ENCODE measurements around the gene KLHL2. TPM values are rescaled to one million over a fixed set of nuclear protein-coding genes. Genes with fewer than 3 reads are reported as not detected.
A peak's percentile ranks its signal among the peaks of the same experiment; 100 is the strongest.
"Not testable (repeated sequence)": the region's sequence is repeated elsewhere in the genome, so short reads cannot be mapped to it uniquely, and the experiment has no call there.

KLHL2 gene, protein sequence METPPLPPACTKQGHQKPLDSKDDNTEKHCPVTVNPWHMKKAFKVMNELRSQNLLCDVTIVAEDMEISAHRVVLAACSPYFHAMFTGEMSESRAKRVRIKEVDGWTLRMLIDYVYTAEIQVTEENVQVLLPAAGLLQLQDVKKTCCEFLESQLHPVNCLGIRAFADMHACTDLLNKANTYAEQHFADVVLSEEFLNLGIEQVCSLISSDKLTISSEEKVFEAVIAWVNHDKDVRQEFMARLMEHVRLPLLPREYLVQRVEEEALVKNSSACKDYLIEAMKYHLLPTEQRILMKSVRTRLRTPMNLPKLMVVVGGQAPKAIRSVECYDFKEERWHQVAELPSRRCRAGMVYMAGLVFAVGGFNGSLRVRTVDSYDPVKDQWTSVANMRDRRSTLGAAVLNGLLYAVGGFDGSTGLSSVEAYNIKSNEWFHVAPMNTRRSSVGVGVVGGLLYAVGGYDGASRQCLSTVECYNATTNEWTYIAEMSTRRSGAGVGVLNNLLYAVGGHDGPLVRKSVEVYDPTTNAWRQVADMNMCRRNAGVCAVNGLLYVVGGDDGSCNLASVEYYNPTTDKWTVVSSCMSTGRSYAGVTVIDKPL
- 10 to 100 TPM; 25.4 to 27.3 TPM for total RNA-seq

DNA sequence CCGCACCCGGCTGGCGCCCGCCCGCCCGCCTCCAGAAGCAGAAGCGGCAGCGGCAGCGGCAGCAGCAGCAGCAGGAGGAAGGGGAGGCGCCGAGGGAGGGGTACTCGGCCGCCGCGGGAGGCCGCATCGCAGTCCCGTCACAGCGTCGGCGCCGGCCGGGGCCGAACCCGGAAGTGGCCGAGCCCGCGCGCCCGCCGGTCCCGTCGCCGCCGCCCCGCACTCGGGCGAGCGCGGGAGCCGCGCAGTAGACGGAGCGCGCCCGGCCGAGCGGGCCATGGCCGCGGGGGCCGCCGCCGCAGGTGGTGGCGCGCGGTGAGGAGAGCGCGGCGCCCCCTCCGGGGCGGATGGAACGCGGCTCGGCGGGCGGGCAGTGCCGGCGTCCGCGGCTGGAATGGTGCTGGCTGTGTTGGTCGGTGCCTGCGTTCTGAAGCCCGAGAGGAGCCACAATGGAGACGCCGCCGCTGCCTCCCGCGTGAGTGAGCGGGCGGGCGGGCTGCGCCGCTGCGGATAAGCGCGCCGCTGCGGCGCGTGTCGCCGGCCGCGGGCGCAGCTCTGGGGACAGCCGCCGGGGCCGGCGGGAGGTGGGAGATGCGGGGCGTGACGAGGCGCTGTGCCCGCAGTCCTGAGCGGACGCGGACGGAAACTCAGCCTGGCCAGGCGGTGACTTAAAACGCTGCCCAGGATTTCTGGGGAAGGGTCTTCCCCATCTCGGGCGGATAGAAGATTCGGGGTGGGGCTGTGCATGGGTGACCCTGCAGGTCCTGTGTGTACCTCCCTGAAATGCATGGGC is at the start of gene KLHL2:
TSS of gene KLHL2 (plus strand) at position 131 of the 790 bp plus-strand sequence. CDS start at position 447, 316 bp downstream.
- H3K4me3 Mint-ChIP-seq, result peak within 1 kb of the TSS; percentile 90
- peaks cover 43% of the 10 kb centered on the region for H3K4me1 Mint-ChIP-seq
- ATAC-seq (replicated peaks), result peak; percentile 70
- H3K27ac Mint-ChIP-seq, result peak within 1 kb of the TSS; percentile 91
- H3K9me3 Mint-ChIP-seq, result no peaks in the 10 kb centered on the region
- H3K36me3 Mint-ChIP-seq (ENCODE audit: low read depth), result no peaks in the 10 kb centered on the region
- H3K27me3 Mint-ChIP-seq, result no peaks in the 10 kb centered on the region

DNA sequence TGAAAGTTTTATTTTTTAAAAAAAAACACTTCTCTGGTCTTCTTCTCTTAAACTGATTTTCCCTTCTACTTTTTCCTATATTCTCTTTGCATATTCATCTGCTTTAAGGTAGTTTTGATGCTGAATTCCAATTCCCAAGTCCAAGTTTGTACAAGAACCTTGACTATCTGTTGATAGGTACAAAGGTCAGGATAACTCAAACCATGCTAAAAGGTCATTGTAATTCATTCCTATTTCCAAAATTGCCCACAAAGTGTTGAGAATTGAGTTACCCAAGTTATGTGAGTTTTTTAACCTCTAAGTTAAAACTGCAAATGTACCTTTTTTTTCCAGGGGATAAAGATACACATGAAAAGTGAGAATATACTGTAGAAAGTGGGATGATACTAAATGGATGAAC is 48.6 kb upstream of the KLHL2 start:
- Mint-ChIP-seq H3K36me3 (ENCODE audit: low read depth) (no peaks in the 10 kb centered on the region), H3K9me3 (no peaks in the 10 kb centered on the region), H3K27ac (no peak overlapping the region), H3K4me1 (no peaks in the 10 kb centered on the region), H3K4me3 (no peak overlapping the region), H3K27me3 (peaks cover 28% of the 10 kb centered on the region)
- no peak for ATAC-seq (replicated peaks)

DNA sequence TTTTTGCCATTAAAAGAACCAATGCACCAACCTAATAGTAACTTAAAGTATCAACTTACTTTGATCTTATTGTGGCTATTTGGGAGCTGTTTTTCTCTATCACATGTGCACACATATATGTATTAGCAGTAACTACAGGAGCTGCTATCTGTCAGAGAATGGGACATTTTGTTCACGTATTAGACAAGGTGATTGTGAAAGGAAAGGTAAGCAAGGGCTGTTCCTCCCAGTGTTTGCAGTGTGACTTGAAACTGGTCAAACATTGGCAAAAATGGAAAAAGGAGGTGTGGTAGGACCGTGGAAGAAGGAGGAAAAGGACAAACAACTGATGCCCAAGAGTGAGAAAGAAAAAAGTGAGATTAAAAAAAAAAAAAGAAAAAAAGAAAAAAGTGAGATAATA is 43.1 kb upstream of the KLHL2 start:
- Mint-ChIP-seq H3K27ac (no peak overlapping the region), H3K4me3 (no peak overlapping the region), H3K4me1 (no peaks in the 10 kb centered on the region), H3K36me3 (ENCODE audit: low read depth) (no peaks in the 10 kb centered on the region), H3K27me3 (peaks cover 16% of the 10 kb centered on the region), H3K9me3 (peaks cover 6% of the 10 kb centered on the region)
- ATAC-seq (replicated peaks), result no peak

DNA sequence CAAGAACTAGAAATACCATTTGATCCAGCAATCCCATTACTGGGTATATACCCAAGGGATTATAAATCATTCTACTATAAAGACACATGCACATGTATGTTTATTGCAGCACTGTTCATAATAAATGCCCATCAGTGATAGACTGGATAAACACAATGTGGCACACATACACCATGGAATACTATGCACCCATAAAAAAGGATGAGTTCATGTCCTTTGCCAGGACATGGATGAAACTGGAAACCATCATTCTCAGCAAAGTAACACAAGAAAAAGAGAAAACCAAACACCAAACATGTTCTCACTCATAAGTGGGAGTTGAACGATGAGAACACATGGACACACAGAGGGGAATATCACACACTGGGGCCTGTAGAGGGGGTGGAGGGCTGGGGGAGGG is 40.5 kb upstream of the KLHL2 start:
- not testable (repeated sequence) for H3K27ac Mint-ChIP-seq; H3K36me3 Mint-ChIP-seq (ENCODE audit: low read depth); H3K4me3 Mint-ChIP-seq; ATAC-seq (replicated peaks); H3K4me1 Mint-ChIP-seq; H3K9me3 Mint-ChIP-seq
- H3K27me3 Mint-ChIP-seq, result peaks cover 13% of the 10 kb centered on the region

DNA sequence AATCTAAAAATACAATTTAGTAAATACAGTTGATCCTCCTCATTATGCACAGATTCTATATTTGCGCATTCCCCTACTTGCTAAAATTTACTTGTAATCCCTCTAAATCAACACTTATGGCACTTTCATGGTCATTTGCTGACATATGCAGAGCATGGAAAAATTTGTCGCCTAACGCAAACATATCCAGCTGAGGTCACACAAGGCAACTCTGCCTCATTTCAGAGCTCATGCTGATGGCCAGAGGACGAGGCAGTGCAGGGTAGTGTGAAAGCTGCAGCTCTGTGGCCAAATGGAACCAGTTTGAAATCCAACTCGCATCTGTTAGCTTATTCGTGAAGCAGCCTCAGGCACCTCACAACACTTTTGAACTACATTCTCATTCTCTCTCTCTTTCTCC is 39.7 kb upstream of the KLHL2 start:
- peaks cover 13% of the 10 kb centered on the region for H3K27me3 Mint-ChIP-seq
- peaks cover 6% of the 10 kb centered on the region for H3K9me3 Mint-ChIP-seq
- ATAC-seq (replicated peaks), result no peak
- H3K4me3 Mint-ChIP-seq, result no peak overlapping the region
- no peaks in the 10 kb centered on the region for H3K4me1 Mint-ChIP-seq
- no peaks in the 10 kb centered on the region for H3K36me3 Mint-ChIP-seq (ENCODE audit: low read depth)
- no peak overlapping the region for H3K27ac Mint-ChIP-seq

DNA sequence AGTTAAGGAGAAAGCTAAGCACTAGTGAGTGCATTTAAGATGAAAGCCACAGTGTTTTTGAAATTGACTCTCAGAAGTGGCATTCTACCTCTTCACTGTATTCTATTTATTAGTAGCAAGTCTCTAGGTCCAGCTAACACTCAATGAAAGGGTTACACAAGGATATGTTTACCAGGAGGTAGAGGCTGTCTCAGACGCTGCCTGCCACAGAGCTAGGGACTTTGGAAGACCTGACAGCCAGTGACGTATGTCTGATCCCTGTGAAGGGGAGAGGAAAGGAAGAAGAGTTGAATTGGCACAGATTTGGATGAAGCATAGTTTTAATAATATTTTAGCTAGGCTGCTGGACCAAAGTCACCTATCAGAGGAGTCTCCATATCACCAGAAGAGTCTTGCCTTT is 36.5 kb upstream of the KLHL2 start:
- Mint-ChIP-seq H3K9me3 (peaks cover 6% of the 10 kb centered on the region), H3K4me3 (no peak overlapping the region), H3K36me3 (ENCODE audit: low read depth) (no peaks in the 10 kb centered on the region), H3K27ac (no peak overlapping the region), H3K4me1 (no peaks in the 10 kb centered on the region), H3K27me3 (peaks cover 6% of the 10 kb centered on the region)
- ATAC-seq (replicated peaks), result no peak

DNA sequence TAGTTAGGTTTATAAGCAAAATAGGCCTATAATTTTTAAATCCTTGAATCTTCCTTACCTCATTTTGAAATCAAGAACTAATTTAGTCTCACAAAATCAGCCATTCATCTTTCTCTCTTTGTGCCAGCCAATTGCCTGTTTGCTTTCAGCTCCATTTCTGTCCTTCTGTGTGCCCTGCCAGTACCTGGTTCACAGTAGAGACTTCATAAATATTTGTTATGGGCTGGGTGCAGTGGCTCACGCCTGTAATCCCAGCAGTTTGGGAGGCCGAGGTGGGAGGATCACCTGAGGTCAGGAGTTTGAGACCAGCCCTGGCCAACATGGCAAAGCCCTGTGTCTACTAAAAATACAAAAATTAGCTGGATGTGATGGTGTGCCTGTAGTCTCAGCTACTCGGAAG is 31.9 kb upstream of the KLHL2 start:
- not testable (repeated sequence) for H3K9me3 Mint-ChIP-seq; H3K27me3 Mint-ChIP-seq; ATAC-seq (replicated peaks); H3K4me3 Mint-ChIP-seq; H3K36me3 Mint-ChIP-seq (ENCODE audit: low read depth); H3K4me1 Mint-ChIP-seq; H3K27ac Mint-ChIP-seq

DNA sequence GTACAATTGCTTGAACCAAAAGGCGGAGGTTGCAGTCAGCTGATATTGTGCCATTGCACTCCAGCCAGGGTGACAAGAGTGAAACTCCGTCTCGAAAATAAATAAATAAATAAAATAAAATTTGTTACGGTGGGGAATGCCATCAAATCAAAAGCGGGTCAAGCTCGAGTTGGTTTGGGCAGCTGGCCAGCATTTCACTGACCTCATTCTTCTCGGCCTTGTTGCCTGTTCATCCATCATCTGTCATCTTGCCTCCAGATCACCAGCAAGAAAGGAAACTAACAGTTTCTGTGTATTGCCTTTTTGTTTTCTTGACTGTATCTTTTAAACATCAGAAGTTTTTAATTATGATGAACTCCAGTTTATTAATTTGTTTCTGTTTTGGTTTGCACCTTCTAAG is 31.5 kb upstream of the KLHL2 start:
- Mint-ChIP-seq H3K4me1 (no peaks in the 10 kb centered on the region), H3K36me3 (ENCODE audit: low read depth) (no peaks in the 10 kb centered on the region), H3K4me3 (no peak overlapping the region), H3K9me3 (no peaks in the 10 kb centered on the region), H3K27ac (no peak overlapping the region), H3K27me3 (peaks cover 3% of the 10 kb centered on the region)
- no peak for ATAC-seq (replicated peaks)

DNA sequence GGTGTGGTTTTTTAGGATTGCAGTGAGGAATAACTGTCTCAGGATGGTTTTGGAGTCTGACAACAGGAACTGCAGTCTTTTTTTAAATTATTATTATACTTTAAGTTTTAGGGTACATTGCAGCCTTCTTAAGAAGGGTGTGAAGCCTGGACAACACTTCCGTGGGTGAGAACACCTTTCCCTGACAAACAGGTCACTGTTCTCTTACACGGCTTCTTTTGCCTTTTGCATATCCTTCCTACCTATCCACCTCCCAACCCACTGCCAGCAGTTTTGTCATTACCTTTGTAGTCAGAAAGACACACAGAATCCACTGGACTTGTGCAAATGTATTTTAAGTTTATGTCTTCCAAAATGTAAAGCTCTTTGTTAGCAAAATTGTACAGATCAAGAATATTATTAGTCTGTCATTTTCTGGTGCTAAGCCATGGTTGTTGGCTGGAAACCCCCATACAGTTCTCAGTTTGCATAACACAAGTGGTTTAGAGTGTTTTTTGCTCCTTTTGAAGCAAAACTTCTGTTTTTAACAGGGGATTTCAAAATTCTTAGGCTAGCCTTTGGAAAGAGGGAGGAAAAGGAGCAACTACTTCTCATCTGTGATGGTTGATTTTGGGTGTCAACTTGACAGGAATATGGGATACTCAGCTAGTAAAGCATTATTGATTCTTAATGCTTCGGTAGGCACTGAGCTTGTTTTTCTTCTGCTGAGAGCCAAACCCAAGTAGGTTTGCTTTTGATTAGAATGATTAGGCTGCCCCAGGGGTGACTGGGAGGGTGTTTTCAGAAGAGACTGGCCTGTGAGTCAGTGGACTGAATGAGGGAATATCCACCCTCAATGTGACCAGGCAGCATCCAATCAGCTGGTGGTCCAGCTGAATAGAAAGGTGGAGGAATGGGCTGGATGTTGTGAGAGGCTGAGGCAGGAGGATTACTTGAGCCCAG is 29.4 kb upstream of the KLHL2 start:
- Mint-ChIP-seq H3K9me3 (no peaks in the 10 kb centered on the region), H3K4me1 (no peaks in the 10 kb centered on the region), H3K27me3 (peaks cover 6% of the 10 kb centered on the region), H3K27ac (peak overlapping the region; percentile 33), H3K4me3 (no peak overlapping the region), H3K36me3 (ENCODE audit: low read depth) (no peaks in the 10 kb centered on the region)
- no peak for ATAC-seq (replicated peaks)

DNA sequence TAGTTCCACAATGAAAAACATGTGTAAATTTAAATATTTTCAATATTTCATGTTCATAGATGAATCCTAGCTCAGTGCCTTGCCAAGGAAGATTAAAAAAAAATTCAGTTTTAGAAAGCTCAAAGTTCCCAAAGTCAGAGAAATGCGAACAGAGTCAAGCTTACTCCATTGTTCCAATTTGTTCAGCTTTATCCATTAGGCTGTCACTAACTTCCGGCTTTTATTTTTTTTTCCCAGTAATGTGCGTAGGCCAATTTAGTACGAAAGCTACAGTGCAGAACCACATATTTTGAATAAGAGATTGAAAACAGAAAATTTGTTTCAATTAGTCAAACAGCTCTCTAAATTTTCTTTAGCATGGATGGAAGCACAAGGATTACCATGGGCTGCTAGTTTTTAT is 23.1 kb upstream of the KLHL2 start:
- no peak for ATAC-seq (replicated peaks)
- H3K4me1 Mint-ChIP-seq, result no peaks in the 10 kb centered on the region
- no peak overlapping the region for H3K27ac Mint-ChIP-seq
- peaks cover 5% of the 10 kb centered on the region for H3K9me3 Mint-ChIP-seq
- H3K27me3 Mint-ChIP-seq, result peaks cover 10% of the 10 kb centered on the region
- no peaks in the 10 kb centered on the region for H3K36me3 Mint-ChIP-seq (ENCODE audit: low read depth)
- H3K4me3 Mint-ChIP-seq, result no peak overlapping the region

DNA sequence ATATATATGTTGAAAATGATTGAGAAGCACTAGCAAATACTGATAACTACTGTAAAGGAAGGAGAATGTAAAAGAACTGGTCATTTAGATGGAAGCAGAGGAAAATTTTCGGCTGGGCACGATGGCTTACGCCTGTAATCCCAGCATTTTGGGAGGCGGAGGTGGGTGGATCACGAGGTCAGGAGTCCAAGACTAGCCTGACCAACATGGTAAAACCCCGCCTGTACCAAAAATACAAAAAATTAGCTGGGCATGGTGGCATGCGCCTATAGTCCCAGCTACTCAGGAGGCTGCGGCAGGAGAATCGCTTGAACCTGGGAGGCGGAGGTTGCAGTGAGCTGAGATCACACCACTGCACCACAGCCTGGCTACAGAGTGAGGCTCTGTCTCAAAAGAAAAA is 22.4 kb upstream of the KLHL2 start:
- H3K9me3 Mint-ChIP-seq; ATAC-seq (replicated peaks); H3K4me1 Mint-ChIP-seq; H3K4me3 Mint-ChIP-seq; H3K27ac Mint-ChIP-seq; H3K36me3 Mint-ChIP-seq (ENCODE audit: low read depth); H3K27me3 Mint-ChIP-seq: not testable (repeated sequence)

DNA sequence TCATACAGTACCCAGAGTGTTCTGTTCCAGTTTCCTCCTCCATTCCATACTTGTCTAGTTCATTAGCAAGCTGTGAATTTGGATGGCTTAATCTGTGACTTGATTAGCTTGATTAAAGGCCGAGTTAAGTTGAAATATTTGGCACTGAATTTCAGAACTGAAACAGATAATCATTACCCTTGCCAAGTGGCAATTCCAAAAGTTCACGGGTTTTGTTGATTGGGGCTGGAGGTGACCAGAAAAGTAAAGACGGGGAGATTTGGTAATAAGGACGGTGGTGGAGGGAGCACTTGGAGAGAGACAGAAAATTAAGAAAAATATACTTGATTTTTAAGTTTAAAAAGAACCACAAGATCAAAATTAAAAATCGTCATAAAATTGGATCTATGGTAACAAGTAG is 21.9 kb upstream of the KLHL2 start:
- H3K4me1 Mint-ChIP-seq, result no peaks in the 10 kb centered on the region
- no peak overlapping the region for H3K27ac Mint-ChIP-seq
- peaks cover 7% of the 10 kb centered on the region for H3K27me3 Mint-ChIP-seq
- no peaks in the 10 kb centered on the region for H3K36me3 Mint-ChIP-seq (ENCODE audit: low read depth)
- ATAC-seq (replicated peaks), result no peak
- H3K9me3 Mint-ChIP-seq, result peaks cover 5% of the 10 kb centered on the region
- H3K4me3 Mint-ChIP-seq, result no peak overlapping the region

DNA sequence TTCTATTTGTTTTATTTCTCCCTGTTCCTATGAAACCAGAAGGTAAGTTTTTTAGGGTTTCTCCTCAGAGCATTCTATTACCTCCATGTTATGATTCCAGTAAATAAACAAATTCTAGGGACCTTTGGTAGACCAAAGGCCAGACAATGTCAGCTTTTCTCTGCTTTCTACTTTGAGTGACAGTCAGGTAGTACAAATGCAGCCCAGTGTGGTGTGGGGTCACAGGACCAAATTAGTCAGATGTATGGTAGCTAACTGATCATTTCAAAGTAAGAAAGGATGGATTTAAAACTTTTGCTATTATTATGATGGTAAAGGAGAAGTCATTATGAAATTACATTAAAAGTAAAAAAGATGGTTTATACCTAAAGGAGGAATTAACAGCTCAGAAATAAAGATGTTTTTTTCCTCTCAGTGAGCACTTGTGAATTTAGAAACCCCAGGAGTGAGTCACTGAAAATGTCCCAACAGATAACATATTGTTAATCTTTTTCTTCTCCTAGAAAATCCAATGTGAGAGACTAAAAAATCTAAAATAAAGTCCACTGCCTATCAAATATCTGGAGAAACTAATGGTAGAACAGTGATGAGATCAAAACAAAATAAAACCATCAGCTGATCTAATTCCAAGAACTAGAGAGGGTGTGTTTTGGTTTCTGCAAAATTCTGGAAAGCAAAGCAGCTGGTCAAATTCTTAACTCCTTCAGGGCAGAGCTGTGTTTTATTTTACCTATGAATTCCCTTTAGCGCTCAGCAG is 16.6 kb upstream of the KLHL2 start:
- Mint-ChIP-seq H3K4me1 (peaks cover 9% of the 10 kb centered on the region), H3K27ac (peak overlapping the region; percentile 67), H3K9me3 (peaks cover 5% of the 10 kb centered on the region), H3K4me3 (peak overlapping the region; percentile 28), H3K36me3 (ENCODE audit: low read depth) (no peaks in the 10 kb centered on the region), H3K27me3 (peaks cover 8% of the 10 kb centered on the region)
- ATAC-seq (replicated peaks), result peak; percentile 91

Data from activated T-helper 17 cell treated with anti-CD3 and anti-CD28 coated beads, Interleukin-2, amount 50 U/mL, for 72 hours (primary cell).